H1 (cell line): ENCODE data around the gene CPXM1. TPM values are rescaled to one million over a fixed set of nuclear protein-coding genes. Genes with fewer than 3 reads are reported as not detected.

Source experiments
- CTCF ChIA-PET: fragments of 300-600 bp; sonication (Branson Sonifier 250); formaldehyde crosslinking; loops from one replicate; lab custom pipeline; 2021; ENCODE audit not compliant: partially characterized antibody; lab: Charles Lee
- POLR2A ChIA-PET: fragments of 300-600 bp; sonication (Branson Sonifier 250); formaldehyde crosslinking; loops from one replicate; lab custom pipeline; 2021; ENCODE audit warnings: inconsistent platforms; ENCODE audit not compliant: partially characterized antibody; lab: Charles Lee
- DNase-seq, 2 experiments: peaks; one replicate each; pipeline versions ENCODE4 v3.0.0 to v3.0.0-alpha.2; 2010 to 2022; ENCODE audit warnings: low spot score in 2 of 2, low read depth in 1 of 2, mixed read lengths in 1 of 2
- FAIRE-seq: peaks from 2 replicates; lab custom pipeline; 2011; peaks lifted over from hg19 to GRCh38; lab: Jason Lieb, UNC
- H2AFZ ChIP-seq: 2 replicates; pipeline ENCODE4 v1.8.1; 2012; ENCODE audit warnings: low read length, inconsistent platforms
- H2AK5ac ChIP-seq: 2 replicates; pipeline ENCODE4 v1.6.1; 2013; ENCODE audit warnings: low read depth, low read length
- H2BK120ac ChIP-seq: replicated peaks from 2 replicates; pipeline ENCODE3; 2013; ENCODE audit warnings: low read depth, low read length, inconsistent platforms
- H2BK12ac ChIP-seq: 2 replicates; pipeline ENCODE4 v1.6.1; 2013; ENCODE audit warnings: low read depth, low read length
- H2BK15ac ChIP-seq: 2 replicates; pipeline ENCODE4 v1.6.1; 2013; ENCODE audit warnings: low read length
- H2BK20ac ChIP-seq: 2 replicates; pipeline ENCODE4 v1.6.1; 2013; ENCODE audit warnings: low read length
- H2BK5ac ChIP-seq: 2 replicates; pipeline ENCODE4 v1.6.1; 2013; ENCODE audit warnings: low read depth, low read length
- H3K14ac ChIP-seq: 2 replicates; pipeline ENCODE4 v1.6.1; 2013; ENCODE audit warnings: inconsistent platforms; ENCODE audit not compliant: insufficient read length
- H3K18ac ChIP-seq: 2 replicates; pipeline ENCODE4 v1.6.1; 2013; ENCODE audit warnings: low read length; ENCODE audit errors: extremely low read depth
- H3K23ac ChIP-seq: 2 replicates; pipeline ENCODE4 v1.6.1; 2013; ENCODE audit warnings: inconsistent platforms; ENCODE audit not compliant: insufficient read length
- H3K23me2 ChIP-seq: 2 replicates; pipeline ENCODE4 v1.6.1; 2013; ENCODE audit warnings: low read depth, low read length
- H3K27ac ChIP-seq: 2 replicates; pipeline ENCODE4 v1.6.1; 2011; ENCODE audit warnings: low read depth, low read length, inconsistent platforms
- H3K27me3 ChIP-seq, 4 experiments: replicated peaks in 1 of 4; 1 replicate in 1 of 4; 2 replicates in 3 of 4; pipeline versions ENCODE4 v1.6.1 to v1.8.1; 2011 to 2013; ENCODE audit warnings: low read length in 3 of 4, mild to moderate bottlenecking in 3 of 4, inconsistent platforms in 2 of 4, mixed read lengths in 2 of 4, moderate library complexity in 1 of 4; ENCODE audit not compliant: control insufficient read depth in 3 of 4, insufficient read depth in 3 of 4; ENCODE audit errors: extremely low read depth in 1 of 4
- H3K36me3 ChIP-seq, 4 experiments: 2 replicates each; pipeline versions ENCODE4 v1.6.1 to v1.8.1; 2011 to 2013; ENCODE audit warnings: mild to moderate bottlenecking in 4 of 4, low read length in 3 of 4, moderate library complexity in 2 of 4, control low read depth in 1 of 4, inconsistent platforms in 1 of 4; ENCODE audit not compliant: insufficient read depth in 4 of 4, control insufficient read depth in 2 of 4
- H3K4ac ChIP-seq: replicated peaks from 2 replicates; pipeline ENCODE3; 2013; ENCODE audit warnings: low read length, low read depth, mixed read lengths, inconsistent platforms; ENCODE audit not compliant: insufficient read length
- H3K4me1 ChIP-seq, 4 experiments: replicated peaks in 1 of 4; 1 replicate in 1 of 4; 2 replicates in 3 of 4; pipeline versions ENCODE4 v1.6.1 to v1.8.1; 2011 to 2013; ENCODE audit warnings: low read length in 3 of 4, inconsistent platforms in 2 of 4, mixed read lengths in 1 of 4; ENCODE audit not compliant: insufficient read depth in 4 of 4, control insufficient read depth in 3 of 4
- H3K4me2 ChIP-seq, 2 experiments: 2 replicates each; pipeline versions ENCODE4 v1.6.1 to v1.8.1; 2011 to 2013; ENCODE audit warnings: low read depth in 2 of 2, low read length in 2 of 2, control low read depth in 1 of 2, inconsistent platforms in 1 of 2, mild to moderate bottlenecking in 1 of 2; ENCODE audit not compliant: insufficient read depth in 1 of 2
- H3K4me3 ChIP-seq, 4 experiments: fragments of 200-600, 300-600 bp in 1 of 4; sonication (generic), shearing (Covaris generic), sonication (Bioruptor Twin) in 1 of 4; 2 replicates each; pipeline versions ENCODE4 v1.5.1 to v1.8.1; 2011 to 2016; ENCODE audit warnings: low read length in 4 of 4, low read depth in 3 of 4, control low read depth in 2 of 4, inconsistent platforms in 2 of 4, mild to moderate bottlenecking in 2 of 4, mixed read lengths in 1 of 4, moderate library complexity in 1 of 4; ENCODE audit not compliant: insufficient read depth in 2 of 4; ENCODE audit errors: extremely low read depth in 1 of 4
- H3K56ac ChIP-seq: replicated peaks from 2 replicates; pipeline ENCODE3; 2013; ENCODE audit warnings: low read depth, mild to moderate bottlenecking, mixed read lengths, low read length, inconsistent platforms; ENCODE audit not compliant: insufficient read length
- H3K79me1 ChIP-seq: 2 replicates; pipeline ENCODE4 v1.6.1; 2013; ENCODE audit warnings: low read depth, low read length, control low read depth
- H3K79me2 ChIP-seq, 2 experiments: 2 replicates each; pipeline versions ENCODE4 v1.6.1 to v1.8.1; 2012 to 2013; ENCODE audit warnings: low read length in 2 of 2, mild to moderate bottlenecking in 2 of 2, inconsistent platforms in 1 of 2; ENCODE audit not compliant: insufficient read depth in 2 of 2, control insufficient read depth in 1 of 2
- H3K9ac ChIP-seq, 4 experiments: replicated peaks in 1 of 4; 1 replicate in 1 of 4; 2 replicates in 3 of 4; pipeline versions ENCODE4 v1.6.1 to v1.8.1; 2011 to 2013; ENCODE audit warnings: low read depth in 3 of 4, low read length in 3 of 4, control low read depth in 2 of 4, mild to moderate bottlenecking in 2 of 4, moderate library complexity in 2 of 4, inconsistent platforms in 1 of 4; ENCODE audit errors: extremely low read depth in 1 of 4
- H3K9me3 ChIP-seq, 2 experiments: 2 replicates each; pipeline versions ENCODE4 v1.6.1 to v1.8.1; 2012 to 2013; ENCODE audit warnings: mild to moderate bottlenecking in 2 of 2, moderate library complexity in 2 of 2, control low read depth in 1 of 2, inconsistent platforms in 1 of 2, low read depth in 1 of 2, low read length in 1 of 2, mixed read lengths in 1 of 2; ENCODE audit not compliant: insufficient read depth in 2 of 2
- H4K20me1 ChIP-seq, 2 experiments: replicated peaks in 1 of 2; 2 replicates each; pipeline versions ENCODE3 to v1.8.1; 2011 to 2013; ENCODE audit warnings: inconsistent platforms in 2 of 2, low read length in 2 of 2, mild to moderate bottlenecking in 1 of 2; ENCODE audit not compliant: insufficient read depth in 2 of 2, control insufficient read depth in 1 of 2
- H4K5ac ChIP-seq: 2 replicates; pipeline ENCODE4 v1.6.1; 2013; ENCODE audit warnings: low read length, low read depth, mixed read lengths, inconsistent platforms; ENCODE audit not compliant: insufficient read length
- H4K8ac ChIP-seq: 2 replicates; pipeline ENCODE4 v1.8.0; 2013; ENCODE audit warnings: mild to moderate bottlenecking, moderate library complexity, low read length, inconsistent platforms; ENCODE audit not compliant: insufficient read depth; ENCODE audit errors: extremely low read depth
- H4K91ac ChIP-seq: replicated peaks from 2 replicates; pipeline ENCODE3; 2013; ENCODE audit warnings: low read length, mixed read lengths, inconsistent platforms; ENCODE audit not compliant: insufficient read length
- ASH2L ChIP-seq: fragments of 200-600, 300-600 bp; sonication (generic); IDR thresholded peaks from one replicate; pipeline ENCODE4 v1.7.1; 2017; ENCODE audit warnings: low read length
- ATF3 ChIP-seq: IDR thresholded peaks from 2 replicates; pipeline ENCODE4 v1.6.1; 2011; ENCODE audit warnings: low read depth, mild to moderate bottlenecking, low read length; ENCODE audit not compliant: insufficient read depth
- CHD1 ChIP-seq: IDR thresholded peaks from 2 replicates; pipeline ENCODE4 v1.6.1; 2012; ENCODE audit warnings: low read depth, low read length, improper control_type of control experiment
- E2F6 ChIP-seq: IDR thresholded peaks from 2 replicates; pipeline ENCODE4 v1.6.1; 2012; ENCODE audit warnings: inconsistent platforms
- SP4 ChIP-seq: IDR thresholded peaks from 2 replicates; pipeline ENCODE4 v1.6.1; 2012; ENCODE audit warnings: low read length, inconsistent platforms
- WGBS, 2 experiments: shearing (Covaris generic) in 1 of 2; methylation state at CpG; one replicate each; pipeline versions ENCODE4 v1.1.6 to v1.1.7; 2013 to 2015; ENCODE audit warnings: low lambda C conversion rate in 2 of 2, mixed read lengths in 2 of 2, inconsistent platforms in 1 of 2, low coverage in 1 of 2, missing lambda C conversion rate in 1 of 2; ENCODE audit not compliant: insufficient replicate concordance in 2 of 2, insufficient coverage in 1 of 2, insufficient read length in 1 of 2; ENCODE audit errors: extremely low coverage in 1 of 2, missing lambda C conversion rate in 1 of 2; 5-methylcytosine and 5-hydroxymethylcytosine counted together
- polyA plus RNA-seq, 7 experiments: library from polyadenylated mRNA; depleted of rRNA in 3 of 7; stranded (reverse) in 5 of 7; unstranded in 2 of 7; fragments of >200 nt in 5 of 7; fragments of 200-250 nt in 2 of 7; gene quantifications; 1 replicate in 5 of 7; 2 replicates in 1 of 7; 4 replicates in 1 of 7; pipeline versions ENCODE4 v1.2.1 to v1.2.3, GENCODE V29; 2011 to 2013; ENCODE audit warnings: missing spikeins in 2 of 7, mixed read lengths in 2 of 7
- total RNA-seq: library from RNA; stranded (reverse); fragmentation: NEBNext Ultra II Directional; extraction: Animal tissue kit (Norgen Biotek cat#: 25700); gene quantifications from 2 replicates; pipeline ENCODE4 v1.2.1, GENCODE V29; 2021

CPXM1 gene
- total and polyA plus RNA-seq, 2 of the 8 experiments (the other 6 are each of a cell fraction or from before 2014, with no cell fraction given): 31.3 to 81.9 TPM

- no peak overlapping the region for H4K5ac ChIP-seq
- no peak for FAIRE-seq
- H3K56ac ChIP-seq: no peak overlapping the region
- WGBS, 2 experiments: 78% methylated on average over 6 of the region's 6 CpGs; no CpG with 5 or more reads in 1 of the 2 experiments
- H4K8ac ChIP-seq: no peak overlapping the region
- no peak overlapping the region for H2BK12ac ChIP-seq
- no peak overlapping the region for H3K4me2 ChIP-seq
- no peaks in the 10 kb centered on the region for H3K36me3 ChIP-seq
- no peak overlapping the region for H3K9ac ChIP-seq
- H2BK5ac ChIP-seq: no peak overlapping the region
- no peak overlapping the region for H2BK15ac ChIP-seq
- no peak overlapping the region for H3K14ac ChIP-seq
- TF ChIP-seq ASH2L (no peak), E2F6 (no peak), CHD1 (no peak), ATF3 (no peak), SP4 (no peak)
- ChIA-PET CTCF (no interaction called here), POLR2A (no interaction called here)
- H3K23ac ChIP-seq: no peak overlapping the region
- H3K9me3 ChIP-seq: no peaks in the 10 kb centered on the region
- no peaks in the 10 kb centered on the region; the same call in 1 of the 2 replicates for H3K23me2 ChIP-seq
- no peak for DNase-seq
- no peak overlapping the region for H3K18ac ChIP-seq
- no peak overlapping the region for H3K4me3 ChIP-seq
- no peaks in the 10 kb centered on the region for H3K79me2 ChIP-seq
- no peak overlapping the region for H2AFZ ChIP-seq
- no peak overlapping the region for H3K27ac ChIP-seq
- no peaks in the 10 kb centered on the region for H3K4me1 ChIP-seq
- no peak overlapping the region for H4K91ac ChIP-seq
- no peak overlapping the region for H2BK20ac ChIP-seq
- no peaks in the 10 kb centered on the region for H3K79me1 ChIP-seq
- no peaks in the 10 kb centered on the region for H3K27me3 ChIP-seq
- no peak overlapping the region for H2BK120ac ChIP-seq
- no peak overlapping the region for H3K4ac ChIP-seq
- H4K20me1 ChIP-seq: no peaks in the 10 kb centered on the region
- H2AK5ac ChIP-seq: no peak overlapping the region
Measured at GRCh38 chr20:2783908-2784566, 16.4 kb downstream of the CPXM1 start.
